HPDE6-E6E7 (cell line): ENCODE measurements around the gene TMEM205.
"Not testable (repeated sequence)": the region's sequence is repeated elsewhere in the genome, so short reads cannot be mapped to it uniquely, and the experiment has no call there.

ENCODE experiments used
- DNase-seq: peaks from one replicate; pipeline ENCODE4 v3.0.0; 2011; ENCODE audit warnings: missing footprints; ENCODE audit errors: extremely low spot score

TMEM205 gene

GRCh38 chr19:11339254-11340098, 6.6 kb downstream of the TMEM205 start, which contains the start of gene RAB3D:
RAB3D (minus strand) TSS chr19:11339657; CDS start chr19:11337399, 2,258 bp downstream.
- peak; percentile 92 for DNase-seq

GRCh38 chr19:11338569-11339253, 7.4 kb downstream of the TMEM205 start:
- no peak for DNase-seq

GRCh38 chr19:11338121-11338520, 7.9 kb downstream of the TMEM205 start:
- DNase-seq, result no peak

GRCh38 chr19:11337080-11337479, 9.0 kb downstream of the TMEM205 start:
- DNase-seq, result no peak

- no peak for DNase-seq
Observed at GRCh38 chr19:11335449-11336146, 10.5 kb downstream of the TMEM205 start.

GRCh38 chr19:11333838-11334237, 12.2 kb downstream of the TMEM205 start:
- DNase-seq, result not testable (repeated sequence)

GRCh38 chr19:11332822-11333221, 13.2 kb downstream of the TMEM205 start:
- DNase-seq, result no peak

- no peak for DNase-seq
Observed at GRCh38 chr19:11331502-11331901, 14.6 kb downstream of the TMEM205 start.

GRCh38 chr19:11330127-11330526, 15.9 kb downstream of the TMEM205 start:
- no peak for DNase-seq

- DNase-seq, result no peak
Observed at GRCh38 chr19:11325544-11325943, 20.5 kb downstream of the TMEM205 start.

GRCh38 chr19:11324748-11325389, 21.2 kb downstream of the TMEM205 start:
- DNase-seq, result no peak

GRCh38 chr19:11324079-11324661, 21.9 kb downstream of the TMEM205 start:
- DNase-seq, result peak; percentile 85

GRCh38 chr19:11323601-11324078, 22.4 kb downstream of the TMEM205 start:
- DNase-seq, result no peak

GRCh38 chr19:11322269-11323024, 23.6 kb downstream of the TMEM205 start:
- DNase-seq, result no peak

- DNase-seq, result no peak
Observed at GRCh38 chr19:11321191-11322126, 24.6 kb downstream of the TMEM205 start.

- DNase-seq, result not testable (repeated sequence)
Observed at GRCh38 chr19:11320278-11320995, 25.6 kb downstream of the TMEM205 start.

GRCh38 chr19:11306337-11306736, 39.7 kb downstream of the TMEM205 start:
- DNase-seq, result no peak

- no peak for DNase-seq
Observed at GRCh38 chr19:11304936-11305335, 41.1 kb downstream of the TMEM205 start.

- no peak for DNase-seq
Observed at GRCh38 chr19:11300811-11301120, 45.3 kb downstream of the TMEM205 start.
